Body of pancreas (tissue), 4 donors: Measurements from ENCODE around the gene ANHX. TPM values are rescaled to one million over a fixed set of nuclear protein-coding genes. Genes with fewer than 3 reads are reported as not detected.

Source experiments
- ATAC-seq: fragments of 150-250 bp; one replicate; pipeline ENCODE4 v1.9.1; 2016
- DNase-seq, 4 donors: peaks; one replicate each; pipeline ENCODE4 v3.0.0-alpha.2; 2019
- H3K27ac ChIP-seq, 4 donors: fragments of 200-600 bp; sonication (generic); 1 replicate in 3 of 4; 2 replicates in 1 of 4; pipeline versions ENCODE4 v1.5.1 to v1.6.1; 2016 to 2019; ENCODE audit warnings: mild to moderate bottlenecking in 1 of 4, mixed read lengths in 1 of 4, moderate library complexity in 1 of 4
- H3K27me3 ChIP-seq, 2 donors: fragments of 200-600 bp; sonication (generic); one replicate each; pipeline ENCODE4 v1.6.0; 2016; ENCODE audit warnings: mild to moderate bottlenecking in 1 of 2
- H3K36me3 ChIP-seq, 2 donors: fragments of 200-600 bp; sonication (generic); replicated peaks in 1 of 2; 2 replicates each; pipeline ENCODE4 v1.5.1; 2016; ENCODE audit warnings: low read depth in 2 of 2; ENCODE audit not compliant: insufficient read depth in 1 of 2
- H3K4me1 ChIP-seq: fragments of 200-600 bp; sonication (generic); one replicate; pipeline ENCODE4 v1.6.0; 2016
- H3K4me3 ChIP-seq, 2 donors: fragments of 200-600 bp; sonication (generic); 1 replicate in 1 of 2; 2 replicates in 1 of 2; pipeline ENCODE4 v1.5.1; 2016 to 2019
- H3K9me3 ChIP-seq, 3 donors: fragments of 200-600 bp; sonication (generic); 1 replicate in 2 of 3; 2 replicates in 1 of 3; pipeline ENCODE4 v1.5.1; 2016
- CTCF ChIP-seq, 7 experiments: fragments of 450-650 bp in 4 of 7; fragments of 200-600 bp in 3 of 7; sonication (generic) in 3 of 7; IDR thresholded peaks; one replicate each; pipeline ENCODE4 v1.5.1; 2016 to 2019; ENCODE audit warnings: antibody characterized with exemption in 7 of 7
- POLR2A ChIP-seq, 3 donors: fragments of 450-650 bp; IDR thresholded peaks; one replicate each; pipeline ENCODE4 v1.6.1; 2016; ENCODE audit warnings: antibody characterized with exemption in 3 of 3, mild to moderate bottlenecking in 2 of 3
- WGBS, 2 donors: methylation state at CpG; one replicate each; pipeline ENCODE4 v1.1.5; 2017; 5-methylcytosine and 5-hydroxymethylcytosine counted together
- intact Hi-C: fragments of 100-400 bp; cut with DNase I; formaldehyde crosslinking; loops from one replicate; pipeline ENCODE4 v1.15.1; 2023
- total RNA-seq, 2 donors: library from RNA; depleted of rRNA; stranded (reverse); fragments of >200 nt; gene quantifications; one replicate each; pipeline ENCODE4 v1.1.0, GENCODE V29; 2016

Gene ANHX
- total RNA-seq, 2 donors from 2014 or later: not detected

- Histone ChIP-seq H3K27ac (no peak overlapping the region), H3K36me3 (peaks cover 21 to 23% of the 10 kb centered on the region in 2 donors), H3K4me3 (no peak overlapping the region), H3K4me1 (no peaks in the 10 kb centered on the region), H3K27me3 (no peaks in the 10 kb centered on the region), H3K9me3 (peaks cover 4 to 82% (median 34%) of the 10 kb centered on the region in 3 donors)
- 90 to 100% methylated on average over 1 of the region's 1 CpG for WGBS, 2 donors
- ATAC-seq (no peak), DNase-seq (no peak)
- TF ChIP-seq POLR2A (IDR thresholded peaks at IDR 0.05): no peak
- no peak for TF ChIP-seq CTCF (IDR thresholded peaks at IDR 0.05)
- intact Hi-C loops: no loop called here
Observed at GRCh38 chr12:133204264-133204603, 31.4 kb downstream of the ANHX start.

GRCh38 chr12:133203344-133204263, 32.1 kb downstream of the ANHX start:
- no peak overlapping the region for H3K4me3 ChIP-seq
- TF ChIP-seq POLR2A (IDR thresholded peaks at IDR 0.05): no peak
- TF ChIP-seq CTCF (IDR thresholded peaks at IDR 0.05): no peak
- no peak for ATAC-seq
- H3K9me3 ChIP-seq: peaks cover 4 to 77% (median 34%) of the 10 kb centered on the region in 3 donors
- intact Hi-C loops: no loop called here
- no peak for DNase-seq
- no peaks in the 10 kb centered on the region for H3K4me1 ChIP-seq
- H3K27ac ChIP-seq: no peak overlapping the region
- no peaks in the 10 kb centered on the region for H3K27me3 ChIP-seq
- peaks cover 21 to 23% of the 10 kb centered on the region in 2 donors for H3K36me3 ChIP-seq
- 94 to 95% methylated on average over 7 of the region's 7 CpGs for WGBS, 2 donors

- ATAC-seq (no peak), DNase-seq (no peak)
- intact Hi-C loops: no loop called here
- WGBS, 2 donors: 96 to 98% methylated on average over 2 of the region's 2 CpGs
- H3K27ac ChIP-seq: no peak overlapping the region
- no peaks in the 10 kb centered on the region for H3K27me3 ChIP-seq
- peaks cover 21 to 23% of the 10 kb centered on the region in 2 donors for H3K36me3 ChIP-seq
- TF ChIP-seq CTCF (IDR thresholded peaks at IDR 0.05) (no peak), POLR2A (IDR thresholded peaks at IDR 0.05) (no peak)
- H3K4me1 ChIP-seq: no peaks in the 10 kb centered on the region
- H3K4me3 ChIP-seq: no peak overlapping the region
- peaks cover 4 to 69% (median 30%) of the 10 kb centered on the region in 3 donors for H3K9me3 ChIP-seq
Observed at GRCh38 chr12:133202493-133203343, 33.0 kb downstream of the ANHX start.

GRCh38 chr12:133201888-133202287, 33.8 kb downstream of the ANHX start:
- intact Hi-C loops: no loop called here
- Histone ChIP-seq H3K27me3 (no peaks in the 10 kb centered on the region), H3K36me3 (peaks cover 21 to 23% of the 10 kb centered on the region in 2 donors), H3K9me3 (peaks cover 4 to 65% (median 30%) of the 10 kb centered on the region in 3 donors), H3K27ac (no peak overlapping the region), H3K4me3 (no peak overlapping the region), H3K4me1 (no peaks in the 10 kb centered on the region)
- DNase-seq: no peak
- no peak for ATAC-seq
- WGBS, 2 donors: 55 to 99% methylated on average over 2 of the region's 2 CpGs
- TF ChIP-seq POLR2A (IDR thresholded peaks at IDR 0.05): no peak
- no peak for TF ChIP-seq CTCF (IDR thresholded peaks at IDR 0.05)
